GM12878 (cell line): ENCODE measurements around the gene SLC6A7. TPM values are rescaled to one million over a fixed set of nuclear protein-coding genes. Genes with fewer than 3 reads are reported as not detected.

Source experiments
- ATAC-seq: fragments of 200-7000 bp; cut with Tn5 transposase; 3 replicates; pipeline ENCODE4 v1.9.1; 2020; ENCODE audit warnings: mild to moderate bottlenecking, moderate library complexity
- BruUV-seq: library from RNA; stranded (reverse); fragments of 400-500 nt; replicated peaks from 2 replicates; lab custom pipeline; 2021; lab: Mats Ljungman, UMichigan
- CTCF ChIA-PET: fragments of 300-600 bp; sonication (Branson Sonifier 250); formaldehyde crosslinking; extraction: SDS; loops from one replicate; lab custom pipeline; 2021; ENCODE audit warnings: inconsistent platforms; lab: Yijun Ruan, JAX
- POLR2A ChIA-PET: fragments of 350-600 bp; formaldehyde crosslinking; extraction: SDS; loops from one replicate; lab custom pipeline; 2021; ENCODE audit warnings: inconsistent platforms; lab: Charles Lee
- RAD21 ChIA-PET: fragments of 300-600 bp; sonication (Branson Sonifier 250); formaldehyde crosslinking; loops from one replicate; lab custom pipeline; 2023; ENCODE audit warnings: antibody characterized with exemption; ENCODE audit not compliant: unreplicated experiment; lab: Charles Lee
- SMC1A ChIA-PET: fragments of 300-600 bp; sonication (Branson Sonifier 250); formaldehyde crosslinking; loops from one replicate; lab custom pipeline; 2023; ENCODE audit not compliant: unreplicated experiment, uncharacterized antibody; lab: Charles Lee
- DNase-seq: peaks from one replicate; pipeline ENCODE4 v3.0.0-alpha.2; 2011; ENCODE audit warnings: low read depth, low spot score
- FAIRE-seq: peaks from 3 replicates; lab custom pipeline; 2011; peaks lifted over from hg19 to GRCh38; lab: Jason Lieb, UNC
- H2AFZ ChIP-seq: 2 replicates; pipeline ENCODE4 v1.6.0; 2011; ENCODE audit warnings: low read depth, low read length, control low read depth; ENCODE audit not compliant: control insufficient read depth
- H3K27ac ChIP-seq: 2 replicates; pipeline ENCODE4 v1.5.1; 2011; ENCODE audit warnings: control low read depth; ENCODE audit not compliant: control insufficient read depth, insufficient read depth
- H3K27me3 ChIP-seq, 2 experiments: replicated peaks in 1 of 2; 2 replicates each; pipeline versions ENCODE4 v1.6.0 to v1.6.1; 2011; ENCODE audit warnings: low read length in 1 of 2; ENCODE audit not compliant: control insufficient read depth in 2 of 2, insufficient read depth in 2 of 2
- H3K36me3 ChIP-seq, 2 experiments: 2 replicates each; pipeline ENCODE4 v1.5.1; 2011; ENCODE audit warnings: low read length in 1 of 2; ENCODE audit not compliant: control insufficient read depth in 2 of 2, insufficient read depth in 2 of 2
- H3K4me1 ChIP-seq: 2 replicates; pipeline ENCODE4 v1.6.1; 2011; ENCODE audit warnings: mild to moderate bottlenecking, low read length, moderate library complexity, mixed read lengths; ENCODE audit not compliant: control insufficient read depth, insufficient read depth
- H3K4me2 ChIP-seq: 2 replicates; pipeline ENCODE4 v1.6.0; 2011; ENCODE audit warnings: control low read depth; ENCODE audit not compliant: control insufficient read depth, insufficient read depth
- H3K4me3 ChIP-seq: fragments of 200-600 bp; sonication (generic); 2 replicates; pipeline ENCODE4 v1.5.1; 2016
- H3K79me2 ChIP-seq: 2 replicates; pipeline ENCODE4 v1.6.0; 2011; ENCODE audit warnings: low read length; ENCODE audit not compliant: control insufficient read depth, insufficient read depth
- H3K9ac ChIP-seq: 2 replicates; pipeline ENCODE4 v1.8.0; 2011; ENCODE audit warnings: low read length, control low read depth, mixed read lengths; ENCODE audit not compliant: control insufficient read depth, insufficient read depth
- H3K9me3 ChIP-seq: replicated peaks from 3 replicates; pipeline ENCODE4 v1.5.1; 2011; ENCODE audit warnings: mild to moderate bottlenecking, low read length; ENCODE audit not compliant: control insufficient read depth, insufficient read depth
- H4K20me1 ChIP-seq: 2 replicates; pipeline ENCODE4 v1.6.0; 2011; ENCODE audit not compliant: control insufficient read depth, insufficient read depth
- CEBPB ChIP-seq, 2 experiments: fragments of 150-350 bp in 1 of 2; IDR thresholded peaks; 2 replicates each; pipeline ENCODE4 v1.6.1; 2012 to 2014; ENCODE audit warnings: low read depth in 2 of 2, low read length in 2 of 2, borderline replicate concordance in 1 of 2, inconsistent platforms in 1 of 2
- CREM ChIP-seq: IDR thresholded peaks from 2 replicates; pipeline ENCODE4 v1.6.1; 2014; ENCODE audit warnings: antibody characterized with exemption, low read depth
- CUX1 ChIP-seq: IDR thresholded peaks from 2 replicates; pipeline ENCODE4 v1.6.1; 2012; ENCODE audit warnings: improper control_type of control experiment, low read depth, low read length; ENCODE audit not compliant: insufficient replicate concordance
- IRF5 ChIP-seq: fragments of 450-650 bp; IDR thresholded peaks from 2 replicates; pipeline ENCODE4 v1.6.1; 2017; ENCODE audit warnings: borderline replicate concordance
- LARP7 ChIP-seq: fragments of 450-650 bp; IDR thresholded peaks from 2 replicates; pipeline ENCODE4 v1.6.1; 2017; ENCODE audit warnings: mild to moderate bottlenecking
- MTA3 ChIP-seq: IDR thresholded peaks from 2 replicates; pipeline ENCODE4 v1.6.1; 2012; ENCODE audit warnings: low read length, inconsistent platforms, borderline replicate concordance
- PAX5 ChIP-seq: IDR thresholded peaks from 2 replicates; pipeline ENCODE4 v1.6.1; 2011; ENCODE audit warnings: low read depth, low read length, borderline replicate concordance
- TBL1XR1 ChIP-seq: IDR thresholded peaks from 2 replicates; pipeline ENCODE4 v1.6.1; 2012; ENCODE audit warnings: low read depth, low read length, improper control_type of control experiment
- ZZZ3 ChIP-seq: IDR thresholded peaks from 2 replicates; pipeline ENCODE4 v1.6.1; 2011; ENCODE audit warnings: low read depth; ENCODE audit not compliant: control insufficient read depth, insufficient read length
- WGBS: methylation state at CpG from one replicate; pipeline ENCODE4 v1.1.6; 2016; ENCODE audit warnings: low lambda C conversion rate; ENCODE audit not compliant: insufficient replicate concordance, insufficient coverage; ENCODE audit errors: missing lambda C conversion rate; 5-methylcytosine and 5-hydroxymethylcytosine counted together
- in situ Hi-C: fragments of 300-500 bp; cut with MboI; formaldehyde crosslinking; loops from 9 replicates; pipeline ENCODE4 v1.14.3; 2018; ENCODE audit warnings: mixed read lengths
- intact Hi-C: fragments of 100-400 bp; cut with micrococcal nuclease; formaldehyde crosslinking; loops from one replicate; pipeline ENCODE4 v1.14.2; 2022; ENCODE audit not compliant: unreplicated experiment
- polyA plus RNA-seq, 11 experiments: library from polyadenylated mRNA; depleted of rRNA in 4 of 11; unstranded in 6 of 11; stranded (reverse) in 5 of 11; fragments of >200 nt; fragmentation: Nextera tagmentation in 4 of 11; fragmentation: Illumina TruSeq in 1 of 11; extraction: Ambion mirVana in 4 of 11; extraction: Trizol in 1 of 11; gene quantifications; 1 replicate in 1 of 11; 2 replicates in 10 of 11; pipeline versions ENCODE4 v1.2.1 to v1.2.3, GENCODE V29; 2011 to 2016; ENCODE audit warnings: inconsistent platforms in 2 of 11, missing spikeins in 2 of 11, low read depth in 1 of 11
- total RNA-seq, 4 experiments: library from RNA; depleted of rRNA in 3 of 4; stranded (reverse); fragments of >200 nt in 3 of 4; fragmentation: Illumina TruSeq in 1 of 4; extraction: Trizol in 1 of 4; gene quantifications; 2 replicates each; pipeline versions ENCODE4 v1.2.1 to v1.2.3, GENCODE V29; 2013 to 2021
- TF ChIP-seq, protein P1 (sequence below): fragments of 450-650 bp; IDR thresholded peaks from 2 replicates; pipeline ENCODE4 v1.6.1; 2014; ENCODE audit warnings: mild to moderate bottlenecking

The SLC6A7 gene
- total and polyA plus RNA-seq, 10 of the 15 experiments (the other 5 are each of a cell fraction or from before 2014, with no cell fraction given), result 0.01 to 0.15 (median 0.06) TPM; not detected in 7

DNA sequence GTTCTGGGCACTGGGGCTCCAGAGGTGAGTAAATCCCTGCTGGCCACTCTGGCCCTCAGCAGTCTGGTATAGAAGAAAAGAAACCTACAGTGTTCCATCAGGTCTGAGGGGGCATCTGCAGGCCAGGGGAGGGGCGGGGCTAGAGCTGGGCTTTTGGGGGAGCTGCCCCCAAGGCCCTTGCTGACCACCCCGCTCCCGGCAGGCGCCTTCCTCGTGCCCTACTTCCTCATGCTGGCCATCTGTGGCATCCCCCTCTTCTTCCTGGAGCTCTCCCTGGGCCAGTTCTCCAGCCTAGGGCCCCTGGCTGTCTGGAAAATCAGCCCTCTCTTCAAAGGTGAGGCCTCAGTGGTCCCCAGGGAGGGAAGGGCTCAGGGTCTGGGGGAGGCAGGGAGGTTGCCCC is 6.7 kb downstream of the SLC6A7 start:
- ChIA-PET CTCF (no interaction called here), RAD21 (no interaction called here), SMC1A (no interaction called here), POLR2A (no interaction called here)
- ATAC-seq (no peak), FAIRE-seq (no peak), DNase-seq (no peak)
- in situ Hi-C loops (no loop called here), intact Hi-C loops (no loop called here)
- Histone ChIP-seq H3K4me1 (no peaks in the 10 kb centered on the region), H3K9me3 (no peaks in the 10 kb centered on the region), H3K27ac (no peak overlapping the region), H2AFZ (no peak overlapping the region), H3K9ac (no peak overlapping the region), H3K36me3 (no peaks in the 10 kb centered on the region), H3K27me3 (peaks cover 4 to 6% of the 10 kb centered on the region in 2 experiments), H3K79me2 (no peaks in the 10 kb centered on the region), H3K4me2 (no peak overlapping the region), H4K20me1 (no peaks in the 10 kb centered on the region; the same call in 1 of the 2 replicates), H3K4me3 (no peak overlapping the region)
- BruUV-seq, result no TSS peak
- WGBS, result 0% methylated on average over 5 of the region's 5 CpGs
- TF ChIP-seq LARP7 (no peak), TBL1XR1 (no peak), ZZZ3 (no peak), IRF5 (no peak), MTA3 (no peak), CEBPB (IDR thresholded peaks at IDR 0.05; ENCODE audit: borderline replicate concordance in 1 of 2, low read depth in 2 of 2, low read length in 2 of 2) (no peak), PAX5 (no peak)

GRCh38 chr5:150196986-150197385 is 7.1 kb downstream of the SLC6A7 start:
- no peak for DNase-seq
- Histone ChIP-seq H4K20me1 (no peaks in the 10 kb centered on the region; the same call in 1 of the 2 replicates), H2AFZ (no peak overlapping the region), H3K4me2 (no peak overlapping the region), H3K4me1 (no peaks in the 10 kb centered on the region), H3K9me3 (no peaks in the 10 kb centered on the region), H3K27me3 (peaks cover 4 to 7% of the 10 kb centered on the region in 2 experiments), H3K36me3 (no peaks in the 10 kb centered on the region), H3K27ac (no peak overlapping the region), H3K9ac (no peak overlapping the region), H3K79me2 (no peaks in the 10 kb centered on the region), H3K4me3 (no peak overlapping the region)
- ATAC-seq, result no peak
- ChIA-PET CTCF (no interaction called here), POLR2A (no interaction called here), RAD21 (no interaction called here), SMC1A (no interaction called here)
- in situ Hi-C loops, result no loop called here
- no peak for FAIRE-seq
- WGBS, result 38% methylated on average over 16 of the region's 16 CpGs
- BruUV-seq, result no TSS peak
- intact Hi-C loops, result no loop called here
- TF ChIP-seq CUX1, result no peak
- TF ChIP-seq, protein P1, sequence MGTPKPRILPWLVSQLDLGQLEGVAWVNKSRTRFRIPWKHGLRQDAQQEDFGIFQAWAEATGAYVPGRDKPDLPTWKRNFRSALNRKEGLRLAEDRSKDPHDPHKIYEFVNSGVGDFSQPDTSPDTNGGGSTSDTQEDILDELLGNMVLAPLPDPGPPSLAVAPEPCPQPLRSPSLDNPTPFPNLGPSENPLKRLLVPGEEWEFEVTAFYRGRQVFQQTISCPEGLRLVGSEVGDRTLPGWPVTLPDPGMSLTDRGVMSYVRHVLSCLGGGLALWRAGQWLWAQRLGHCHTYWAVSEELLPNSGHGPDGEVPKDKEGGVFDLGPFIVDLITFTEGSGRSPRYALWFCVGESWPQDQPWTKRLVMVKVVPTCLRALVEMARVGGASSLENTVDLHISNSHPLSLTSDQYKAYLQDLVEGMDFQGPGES, result no peak
- no peak for TF ChIP-seq CREM
